Activated CD4-positive, alpha-beta T cell treated with anti-CD3 and anti-CD28 coated beads for 36 hours (primary cell): Measurements from ENCODE around the gene VPS9D1. TPM values are rescaled to one million over a fixed set of nuclear protein-coding genes. Genes with fewer than 3 reads are reported as not detected.
"Not testable (repeated sequence)": the region's sequence is repeated elsewhere in the genome, so short reads cannot be mapped to it uniquely, and the experiment has no call there.

Experiments
- ATAC-seq: fragments of 200-7000 bp; cut with Tn5 transposase; one replicate; pipeline ENCODE4 v1.10.0; 2021; ENCODE audit warnings: mild to moderate bottlenecking, moderate library complexity
- CTCF ChIA-PET: fragments of 350-600 bp; sonication (Branson Sonifier 250); formaldehyde crosslinking; loops from one replicate; lab custom pipeline; 2021; ENCODE audit warnings: antibody characterized with exemption; lab: Charles Lee
- POLR2A ChIA-PET: fragments of 350-600 bp; sonication (Branson Sonifier 250); formaldehyde crosslinking; loops from one replicate; lab custom pipeline; 2021; ENCODE audit warnings: antibody characterized with exemption, inconsistent platforms; lab: Charles Lee
- DNase-seq: peaks from one replicate; pipeline ENCODE4 v3.0.0-alpha.2; 2020
- H3K27ac Mint-ChIP-seq: one replicate; pipeline ENCODE4 v1.8.0; 2021; ENCODE audit warnings: mixed read lengths
- H3K27me3 Mint-ChIP-seq: one replicate; pipeline ENCODE4 v1.8.0; 2021; ENCODE audit warnings: mixed read lengths
- H3K36me3 Mint-ChIP-seq: one replicate; pipeline ENCODE4 v1.8.0; 2021; ENCODE audit warnings: low read depth, mixed read lengths
- H3K4me1 Mint-ChIP-seq: one replicate; pipeline ENCODE4 v1.8.0; 2021; ENCODE audit warnings: mixed read lengths
- H3K4me3 Mint-ChIP-seq: one replicate; pipeline ENCODE4 v1.8.0; 2021; ENCODE audit warnings: mild to moderate bottlenecking, moderate library complexity, mixed read lengths
- H3K9me3 Mint-ChIP-seq: one replicate; pipeline ENCODE4 v1.8.0; 2021; ENCODE audit warnings: low read depth, mixed read lengths
- intact Hi-C, 2 experiments: fragments of 100-400 bp; cut with DNase I in 1 of 2; cut with micrococcal nuclease in 1 of 2; formaldehyde crosslinking; loops; one replicate each; pipeline versions ENCODE4 v1.14.2 to v1.15.1; 2022 to 2024; cut with DNase I, micrococcal nuclease
- total RNA-seq, 2 experiments: library from RNA; stranded (reverse); gene quantifications; one replicate each; pipeline ENCODE4 v1.2.3, GENCODE V29; 2021

VPS9D1 gene
- total RNA-seq, 2 experiments from 2014 or later: 2.0 to 2.6 TPM

GRCh38 chr16:89672177-89672941 lies 48.3 kb downstream of the VPS9D1 start:
- intact Hi-C loops: no loop called here
- Mint-ChIP-seq H3K9me3 (no peaks in the 10 kb centered on the region), H3K36me3 (no peaks in the 10 kb centered on the region), H3K4me3 (no peak overlapping the region), H3K27me3 (no peaks in the 10 kb centered on the region), H3K27ac (no peak overlapping the region), H3K4me1 (peaks cover 24% of the 10 kb centered on the region)
- ChIA-PET CTCF (interaction anchor here (0.8 to 1.5 kb wide), 2 partner anchors 19 to 34 kb away, joined by 3 read pairs; no protein-coding TSS in a partner anchor), POLR2A (no interaction called here)
- DNase-seq: no peak
- ATAC-seq: no peak

- DNase-seq, H3K27ac Mint-ChIP-seq, H3K27me3 Mint-ChIP-seq, H3K9me3 Mint-ChIP-seq, H3K36me3 Mint-ChIP-seq, H3K4me3 Mint-ChIP-seq, ATAC-seq, intact Hi-C loops: not testable (repeated sequence)
- peaks cover 24% of the 10 kb centered on the region for H3K4me1 Mint-ChIP-seq
- POLR2A ChIA-PET: interaction anchor here (0.6 kb wide), 1 partner anchor 28 kb away, joined by 7 read pairs; no protein-coding TSS in a partner anchor
- CTCF ChIA-PET: interaction anchor here (0.6 to 0.9 kb wide), 2 partner anchors 15 to 422 kb away, joined by 3 to 5 read pairs; partner anchors contain the start of gene CDK10
Measured at GRCh38 chr16:89671565-89671964, 49.1 kb downstream of the VPS9D1 start.

DNA sequence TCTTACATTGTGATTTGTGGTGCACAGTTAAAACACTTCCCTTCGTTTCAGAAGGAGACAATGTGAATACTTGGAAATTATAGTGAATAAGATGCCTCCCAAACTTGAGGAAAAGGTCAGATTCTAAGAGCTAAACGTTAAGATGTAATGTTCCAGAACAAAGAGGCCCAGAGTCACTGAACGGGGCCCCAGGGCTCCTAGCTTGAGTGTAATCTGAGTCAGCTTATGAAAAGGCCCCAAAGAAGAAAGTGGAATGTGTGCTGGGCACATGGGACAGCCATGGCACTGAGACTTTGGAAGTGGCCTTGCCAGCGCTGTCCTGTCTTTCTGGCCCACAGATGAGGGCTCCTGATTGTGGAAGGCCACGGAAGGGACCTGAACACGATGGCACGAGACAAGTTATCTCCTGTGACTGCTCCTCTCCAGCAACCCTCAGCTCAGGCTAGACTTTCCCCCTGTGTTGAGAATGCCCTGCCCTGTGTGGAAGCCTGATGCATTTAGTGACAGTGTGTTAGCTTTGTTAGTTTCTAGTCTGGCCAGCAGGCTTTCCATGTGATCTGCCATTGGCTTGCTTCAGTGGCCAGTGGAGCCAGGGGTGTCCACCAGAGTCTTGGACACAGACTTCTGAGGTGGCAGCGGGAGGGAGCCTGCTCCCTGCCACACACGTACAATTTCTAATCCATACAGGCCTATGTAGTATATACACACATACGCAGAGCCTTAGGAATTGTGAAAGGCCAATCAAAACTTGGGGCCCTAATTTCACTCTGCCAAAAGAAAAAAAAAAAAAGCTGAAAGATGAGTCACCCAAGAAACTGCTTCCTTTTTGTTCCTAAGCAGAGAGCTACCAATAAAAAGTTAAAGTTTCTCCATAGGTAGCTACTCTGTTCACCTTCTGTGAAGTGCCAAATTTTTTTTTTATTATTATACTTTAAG lies 49.9 kb downstream of the VPS9D1 start:
- no peak overlapping the region for H3K4me3 Mint-ChIP-seq
- H3K9me3 Mint-ChIP-seq: no peaks in the 10 kb centered on the region
- peaks cover 24% of the 10 kb centered on the region for H3K4me1 Mint-ChIP-seq
- ATAC-seq (peak; percentile 45), DNase-seq (no peak)
- CTCF ChIA-PET: interaction anchor here (0.6 to 0.9 kb wide), 3 partner anchors 16 to 421 kb away, joined by 3 to 5 read pairs (median 3); partner anchors contain the start of gene CDK10
- no peaks in the 10 kb centered on the region for H3K27me3 Mint-ChIP-seq
- intact Hi-C loops: no loop called here
- H3K36me3 Mint-ChIP-seq: peaks cover 5% of the 10 kb centered on the region
- POLR2A ChIA-PET: interaction anchor here (0.6 kb wide), 1 partner anchor 29 kb away, joined by 7 read pairs; no protein-coding TSS in a partner anchor
- no peak overlapping the region for H3K27ac Mint-ChIP-seq

DNA sequence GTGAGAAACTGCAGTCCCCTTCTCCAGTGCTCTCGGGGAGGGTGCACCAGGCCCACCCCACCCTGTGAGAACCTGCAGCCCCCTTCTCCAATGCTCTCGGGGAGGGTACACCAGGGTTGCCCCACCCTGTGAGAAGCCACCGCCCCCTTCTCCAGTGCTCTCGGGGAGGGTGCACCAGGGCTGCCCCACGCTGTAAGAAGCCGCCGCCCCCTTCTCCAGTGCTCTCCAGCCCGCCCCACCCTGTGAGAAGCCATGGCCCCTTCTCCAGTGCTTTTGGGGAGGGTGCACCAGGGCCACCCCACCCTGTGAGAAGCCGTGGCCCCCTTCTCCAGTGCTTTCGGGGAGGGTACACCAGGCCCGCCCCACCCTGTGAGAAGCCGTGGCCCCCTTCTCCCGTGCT lies 50.9 kb downstream of the VPS9D1 start:
- Mint-ChIP-seq H3K4me3 (no peak overlapping the region), H3K9me3 (no peaks in the 10 kb centered on the region), H3K36me3 (peaks cover 5% of the 10 kb centered on the region), H3K4me1 (peaks cover 24% of the 10 kb centered on the region), H3K27ac (no peak overlapping the region), H3K27me3 (no peaks in the 10 kb centered on the region)
- intact Hi-C loops: no loop called here
- POLR2A ChIA-PET: no interaction called here
- DNase-seq (no peak), ATAC-seq (no peak)
- CTCF ChIA-PET: no interaction called here

DNA sequence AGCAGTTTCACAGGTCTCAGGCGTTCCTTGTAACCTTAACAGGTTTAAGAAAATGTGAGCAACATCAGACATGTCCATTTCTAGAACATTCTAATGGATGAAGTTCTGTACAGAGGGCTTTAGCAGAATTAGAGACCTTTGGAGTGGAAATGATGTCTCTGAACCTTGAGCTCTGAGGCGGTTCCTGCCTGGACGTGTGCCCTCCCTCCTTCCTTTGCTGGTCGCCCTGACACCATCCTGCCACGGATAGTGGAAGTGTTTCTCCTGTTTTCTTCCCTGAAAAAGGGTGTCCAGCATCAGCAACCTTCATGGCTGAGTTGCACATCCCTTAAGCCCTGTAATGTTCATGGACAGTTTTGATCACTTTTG lies 51.9 kb downstream of the VPS9D1 start:
- Mint-ChIP-seq H3K27me3 (no peaks in the 10 kb centered on the region), H3K4me3 (no peak overlapping the region), H3K36me3 (peaks cover 9% of the 10 kb centered on the region), H3K9me3 (no peaks in the 10 kb centered on the region), H3K4me1 (peaks cover 24% of the 10 kb centered on the region), H3K27ac (no peak overlapping the region)
- intact Hi-C loops: no loop called here
- ATAC-seq (no peak), DNase-seq (no peak)
- CTCF ChIA-PET: interaction anchor here (1.7 kb wide), 1 partner anchor 10 kb away, joined by 4 read pairs; no protein-coding TSS in a partner anchor
- POLR2A ChIA-PET: interaction anchor here (0.6 kb wide), 1 partner anchor 219 kb away, joined by 3 read pairs; no protein-coding TSS in a partner anchor

DNA sequence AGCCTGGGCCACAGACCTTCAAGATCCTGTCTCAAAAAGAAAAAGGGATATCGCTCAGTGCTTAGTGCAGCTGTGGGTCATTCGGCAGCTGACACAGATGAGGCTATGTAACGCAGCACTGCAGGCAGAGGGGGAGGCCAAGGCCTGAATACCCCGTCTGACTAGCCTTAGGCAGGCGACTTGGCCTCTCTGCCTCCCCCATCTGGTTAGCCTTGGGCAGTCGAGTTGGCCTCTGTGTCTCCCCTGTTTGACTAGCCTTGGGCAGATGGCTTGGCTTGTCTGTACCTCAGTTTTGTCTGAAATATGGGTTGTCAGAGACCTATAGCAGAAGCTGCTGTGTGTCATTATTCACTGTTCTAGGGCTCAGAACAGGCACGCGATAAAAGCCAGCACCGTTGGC lies 53.1 kb downstream of the VPS9D1 start:
- H3K27ac Mint-ChIP-seq: no peak overlapping the region
- no peaks in the 10 kb centered on the region for H3K9me3 Mint-ChIP-seq
- peaks cover 24% of the 10 kb centered on the region for H3K4me1 Mint-ChIP-seq
- intact Hi-C loops: no loop called here
- H3K27me3 Mint-ChIP-seq: no peaks in the 10 kb centered on the region
- POLR2A ChIA-PET: no interaction called here
- DNase-seq (peak; percentile 6), ATAC-seq (no peak)
- CTCF ChIA-PET: interaction anchor here (1.1 to 1.7 kb wide), 3 partner anchors 9 to 14 kb away, joined by 3 to 4 read pairs (median 3); no protein-coding TSS in a partner anchor
- H3K36me3 Mint-ChIP-seq: peaks cover 14% of the 10 kb centered on the region
- no peak overlapping the region for H3K4me3 Mint-ChIP-seq

DNA sequence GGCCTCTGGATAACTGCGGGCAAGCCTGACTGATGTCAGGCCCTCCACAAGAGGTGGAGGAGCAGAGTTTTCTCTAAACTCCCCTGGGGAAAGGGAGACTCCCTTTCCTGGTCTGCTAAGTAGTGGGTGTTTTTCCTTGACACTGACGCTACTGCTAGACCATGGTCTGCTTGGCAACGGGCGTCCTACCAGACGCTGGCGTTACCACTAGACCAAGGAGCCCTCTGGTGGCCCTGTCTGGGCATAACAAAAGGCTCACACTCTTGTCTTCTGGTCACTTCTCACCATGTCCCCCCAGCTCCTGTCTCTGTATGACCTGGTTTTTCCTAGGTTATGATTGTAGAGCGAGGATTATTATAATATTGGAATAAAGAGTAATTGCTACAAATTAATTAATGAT lies 53.7 kb downstream of the VPS9D1 start:
- H3K9me3 Mint-ChIP-seq, ATAC-seq, H3K4me3 Mint-ChIP-seq, H3K27ac Mint-ChIP-seq, H3K27me3 Mint-ChIP-seq, POLR2A ChIA-PET, intact Hi-C loops: not testable (repeated sequence)
- Mint-ChIP-seq H3K4me1 (peaks cover 24% of the 10 kb centered on the region), H3K36me3 (peaks cover 14% of the 10 kb centered on the region)
- peak; percentile 44 for DNase-seq
- CTCF ChIA-PET: interaction anchor here (0.6 to 1.2 kb wide), 4 partner anchors 10 to 147 kb away, joined by 3 read pairs; no protein-coding TSS in a partner anchor

DNA sequence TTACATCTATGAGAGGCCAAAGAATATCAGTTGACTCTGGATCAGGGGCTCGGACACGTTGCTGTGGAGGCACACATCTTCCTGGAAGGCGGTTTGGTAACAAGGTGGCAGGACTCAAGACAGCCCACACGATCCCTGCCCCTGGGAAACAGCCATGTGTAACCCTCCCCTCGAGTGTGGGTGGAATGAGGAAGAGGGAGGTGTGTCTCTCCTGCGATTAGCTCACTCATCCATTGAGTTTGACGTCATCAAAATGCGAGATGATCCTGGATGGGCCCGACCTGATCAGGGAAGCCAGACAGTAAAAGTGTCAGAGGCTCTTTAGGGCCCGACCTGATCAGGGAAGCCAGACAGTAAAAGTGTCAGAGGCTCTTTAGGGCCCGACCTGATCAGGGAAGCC lies 56.5 kb downstream of the VPS9D1 start:
- H3K27ac Mint-ChIP-seq, H3K27me3 Mint-ChIP-seq, CTCF ChIA-PET, ATAC-seq, H3K4me3 Mint-ChIP-seq, intact Hi-C loops, DNase-seq, H3K9me3 Mint-ChIP-seq, POLR2A ChIA-PET: not testable (repeated sequence)
- H3K4me1 Mint-ChIP-seq: peaks cover 15% of the 10 kb centered on the region
- H3K36me3 Mint-ChIP-seq: peaks cover 29% of the 10 kb centered on the region

DNA sequence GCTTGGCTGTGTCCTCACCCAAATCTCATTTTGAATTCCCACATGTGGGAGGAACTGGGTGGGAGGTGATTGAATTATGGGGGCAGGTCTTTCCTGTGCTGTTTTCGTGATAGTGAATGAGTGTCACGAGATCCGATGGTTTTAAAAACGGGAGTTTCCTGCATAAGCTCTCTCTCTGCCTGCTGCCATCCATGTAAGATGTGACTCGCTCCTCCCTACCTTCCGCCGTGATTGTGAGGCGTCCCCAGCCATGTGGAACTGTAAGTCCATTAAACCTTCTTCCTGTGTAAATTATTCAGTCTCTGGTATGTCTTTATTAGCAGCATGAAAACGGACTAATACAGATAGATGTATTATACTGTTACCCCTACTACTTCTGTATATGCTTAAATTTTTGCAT lies 59.5 kb downstream of the VPS9D1 start:
- intact Hi-C loops: no loop called here
- Mint-ChIP-seq H3K4me1 (peaks cover 14% of the 10 kb centered on the region), H3K27ac (no peak overlapping the region), H3K36me3 (peaks cover 29% of the 10 kb centered on the region), H3K9me3 (no peaks in the 10 kb centered on the region), H3K4me3 (no peak overlapping the region), H3K27me3 (no peaks in the 10 kb centered on the region)
- ChIA-PET CTCF (interaction anchor here (0.6 kb wide), 1 partner anchor 87 kb away, joined by 3 read pairs; no protein-coding TSS in a partner anchor), POLR2A (no interaction called here)
- DNase-seq (no peak), ATAC-seq (no peak)

- Mint-ChIP-seq H3K4me3 (no peak overlapping the region), H3K27ac (no peak overlapping the region), H3K36me3 (peaks cover 31% of the 10 kb centered on the region), H3K4me1 (peaks cover 24% of the 10 kb centered on the region), H3K9me3 (no peaks in the 10 kb centered on the region), H3K27me3 (no peaks in the 10 kb centered on the region)
- no peak for ATAC-seq
- intact Hi-C loops: no loop called here
- DNase-seq: no peak
- ChIA-PET POLR2A (interaction anchor here (0.6 kb wide), 1 partner anchor 134 kb away, joined by 3 read pairs; no protein-coding TSS in a partner anchor), CTCF (interaction anchor here (0.7 kb wide), 1 partner anchor 40 kb away, joined by 5 read pairs; no protein-coding TSS in a partner anchor)
Measured at GRCh38 chr16:89660146-89660545, 60.6 kb downstream of the VPS9D1 start.
